Retina (tissue), 1 donor: ENCODE data around the gene ITGB1.
A peak's percentile ranks its signal among the peaks of the same experiment; 100 is the strongest.

ENCODE experiments used
- DNase-seq: peaks from one replicate; pipeline ENCODE4 v3.0.0-alpha.2; 2016

Gene ITGB1

DNA sequence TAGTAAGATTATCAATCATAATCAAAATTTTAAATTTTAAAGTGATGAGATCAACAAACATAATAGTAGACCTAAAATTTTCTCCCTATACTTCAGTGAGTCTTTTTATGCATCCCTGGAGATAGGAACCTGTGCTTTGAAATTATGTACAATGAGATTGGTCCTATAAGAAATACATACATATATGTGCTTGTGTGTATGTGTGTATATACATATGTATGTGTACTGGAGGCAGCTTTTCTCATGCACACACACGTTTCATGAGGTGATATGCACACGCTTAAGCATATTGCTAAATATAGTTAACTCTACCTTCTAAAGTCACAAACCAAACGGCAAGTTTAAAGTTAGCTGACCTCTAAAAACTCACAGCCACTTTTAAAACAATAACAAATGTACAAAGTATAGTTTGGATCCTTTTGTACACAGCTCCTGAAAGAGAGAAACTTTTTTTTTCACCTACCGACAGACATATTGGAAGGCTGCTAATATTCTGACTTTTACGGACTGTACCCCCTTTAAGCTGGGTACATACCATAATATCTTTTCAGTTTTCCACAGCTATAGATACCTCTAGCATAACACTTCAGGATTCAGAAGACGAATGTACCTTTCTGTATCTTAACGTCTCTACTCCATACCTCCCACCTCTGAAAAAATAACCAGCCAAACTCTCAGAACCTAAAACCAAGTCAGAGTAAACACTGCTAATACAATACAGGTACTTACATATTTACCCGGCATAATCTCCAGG lies 3.3 kb downstream of the ITGB1 start:
- DNase-seq = no peak

DNA sequence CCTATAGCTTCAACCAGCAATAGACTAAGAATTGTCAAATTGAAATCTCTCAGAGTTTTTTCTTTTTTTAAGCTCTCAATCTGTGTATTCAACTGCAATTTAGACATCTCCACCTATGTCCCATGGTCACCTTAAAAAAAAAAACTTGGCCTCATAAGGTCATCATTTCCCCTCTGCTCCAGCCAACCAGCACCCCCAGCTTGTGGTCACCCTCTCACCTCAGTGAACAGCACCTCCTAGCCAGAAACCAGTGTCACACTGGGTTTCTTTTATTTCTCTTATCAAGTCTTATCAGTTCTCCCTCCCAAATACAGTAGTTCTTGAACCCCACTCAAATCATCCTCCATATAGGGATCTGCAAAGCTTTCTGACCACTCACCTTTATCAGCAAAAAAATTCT lies 4.0 kb downstream of the ITGB1 start:
- DNase-seq = no peak

DNA sequence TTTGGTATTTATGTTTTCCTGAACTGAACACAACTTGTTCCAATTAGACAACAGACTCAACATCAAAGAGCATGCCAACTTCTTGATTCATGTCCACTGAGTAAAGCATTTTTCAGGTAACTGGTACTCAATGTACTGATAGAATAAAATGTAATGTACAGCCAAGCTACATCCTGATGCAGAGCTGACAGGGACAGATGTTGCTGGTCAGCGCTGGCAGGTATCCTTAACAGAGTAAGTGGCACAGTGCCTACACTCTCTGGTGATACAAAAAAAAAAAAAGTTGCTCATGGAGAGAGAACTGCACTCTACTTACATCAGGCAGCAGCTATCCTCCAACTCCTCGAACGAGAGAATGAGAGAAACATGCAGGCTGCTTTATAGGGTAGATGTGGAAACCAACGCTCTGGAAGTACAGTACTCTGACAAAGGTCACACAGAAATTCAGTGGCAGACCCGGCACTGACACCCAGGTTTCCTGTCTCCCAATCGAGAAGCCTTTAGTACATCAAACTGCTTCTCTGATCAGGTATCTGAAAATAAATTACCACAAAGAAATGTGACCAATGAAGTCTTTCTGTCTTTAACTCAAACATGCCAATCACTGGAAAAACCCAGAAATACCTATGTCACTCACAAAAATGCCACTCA lies 4.6 kb downstream of the ITGB1 start:
- no peak for DNase-seq

DNA sequence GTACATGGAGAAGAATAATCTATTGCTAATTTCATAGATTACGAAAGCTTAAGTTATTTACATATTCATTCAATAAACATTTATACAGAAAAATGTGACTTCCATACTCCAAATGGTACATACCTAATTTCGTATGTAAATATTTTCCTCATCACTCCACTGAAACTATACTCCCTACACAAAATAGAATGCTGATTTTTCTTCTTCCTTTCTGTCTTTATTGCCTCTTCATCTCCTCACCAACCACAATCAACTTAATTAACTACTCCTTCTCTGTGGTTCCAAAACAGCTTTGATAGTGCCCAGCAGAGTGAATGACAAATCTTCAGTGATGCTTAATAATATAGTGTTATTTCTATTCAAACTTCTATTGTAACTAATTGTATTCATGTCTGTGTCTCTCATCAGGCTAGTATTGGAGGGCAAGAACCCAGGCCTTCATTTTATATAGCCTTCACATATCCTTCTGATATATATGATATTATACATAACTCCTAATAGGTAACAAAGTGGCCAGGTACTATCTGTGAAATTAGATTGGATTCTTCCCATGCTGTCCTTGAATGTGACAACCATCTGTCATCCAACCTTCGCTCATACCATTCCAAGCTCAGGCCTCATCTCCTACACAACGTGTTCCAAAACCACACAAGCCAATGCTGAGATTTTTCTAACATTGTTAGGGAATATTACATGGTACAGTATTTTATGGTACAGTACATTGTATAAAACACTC lies 5.3 kb downstream of the ITGB1 start:
- no peak for DNase-seq

DNA sequence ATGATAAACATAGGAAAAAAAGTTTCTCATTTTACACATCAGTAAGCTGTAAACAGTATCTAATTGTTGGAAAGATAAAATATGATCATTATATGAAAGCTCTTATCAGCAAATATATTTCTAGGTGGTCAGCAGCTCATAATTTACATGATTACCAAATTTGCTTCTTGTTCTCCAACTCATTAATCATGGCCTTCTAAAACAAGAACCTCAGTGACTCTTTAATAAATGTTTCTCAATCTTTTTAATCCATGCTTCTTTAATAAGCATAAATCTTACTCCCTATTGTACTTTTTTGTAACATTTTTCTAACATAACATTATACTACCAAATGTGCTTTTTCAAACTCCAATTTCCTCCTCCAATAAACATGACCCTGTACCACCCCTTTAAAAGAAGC lies 5.9 kb downstream of the ITGB1 start:
- DNase-seq = no peak

DNA sequence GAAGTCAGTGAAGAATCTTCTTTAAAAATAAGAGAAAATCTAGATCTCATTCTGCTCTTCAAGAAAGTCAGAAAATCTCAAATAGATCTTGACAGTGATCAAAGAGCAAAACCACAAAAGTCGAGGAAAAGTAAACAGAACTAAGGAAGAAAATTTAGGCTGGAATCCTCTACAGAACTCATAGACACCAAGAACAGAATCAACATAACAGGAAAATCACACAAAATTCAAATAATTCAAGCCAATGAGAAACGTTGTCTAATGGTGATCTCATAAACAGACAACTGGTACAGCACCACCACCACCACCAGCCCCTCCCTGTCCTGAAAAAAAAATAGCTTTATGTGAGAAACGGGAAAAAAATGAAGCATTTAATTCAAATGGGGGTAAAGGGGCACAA lies 6.9 kb downstream of the ITGB1 start:
- no peak for DNase-seq

DNA sequence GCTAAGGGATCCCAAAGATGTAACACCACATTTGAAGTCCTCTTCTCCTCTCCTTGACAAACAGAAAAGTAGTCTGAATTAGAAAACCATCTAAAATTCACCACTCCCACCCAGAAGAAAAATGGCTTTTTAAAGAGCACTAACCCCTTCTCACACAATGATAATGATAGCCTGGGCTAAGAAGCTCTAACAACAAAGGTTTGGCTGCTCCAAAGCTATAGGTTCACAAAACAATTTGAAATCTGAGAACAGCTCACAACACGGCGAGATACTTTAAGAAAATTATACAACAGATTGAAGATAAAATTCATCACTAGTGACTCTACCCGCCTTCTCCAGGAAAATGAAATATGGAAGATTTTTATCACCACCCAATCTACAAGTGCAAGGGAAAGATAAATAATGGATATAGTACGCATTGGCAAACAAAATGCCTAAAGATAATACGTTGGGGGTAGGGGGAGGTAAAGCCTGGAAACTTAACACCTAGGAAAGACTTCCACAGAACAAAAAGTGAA lies 7.4 kb downstream of the ITGB1 start:
- DNase-seq = no peak

DNA sequence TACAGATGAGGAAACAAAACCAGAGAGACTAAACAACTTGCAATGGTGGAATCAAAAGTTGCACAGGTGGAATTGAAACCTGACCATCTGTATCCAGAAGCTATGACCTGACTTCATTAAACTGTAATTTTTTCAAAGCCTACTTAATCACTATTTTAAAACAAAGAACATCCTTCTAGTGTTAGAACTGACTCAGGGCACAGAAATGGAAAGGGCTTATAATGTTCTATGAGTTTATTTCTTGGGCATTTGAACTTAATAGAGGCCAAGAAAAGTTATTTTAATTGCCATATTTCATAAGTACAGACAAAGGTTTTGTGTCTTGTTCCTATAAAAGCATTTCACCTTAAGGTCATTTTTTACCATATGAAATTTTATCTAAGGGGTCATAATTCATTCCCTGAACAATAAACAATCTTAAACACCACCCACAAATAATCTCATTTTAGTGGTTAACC lies 8.8 kb downstream of the ITGB1 start:
- no peak for DNase-seq

DNA sequence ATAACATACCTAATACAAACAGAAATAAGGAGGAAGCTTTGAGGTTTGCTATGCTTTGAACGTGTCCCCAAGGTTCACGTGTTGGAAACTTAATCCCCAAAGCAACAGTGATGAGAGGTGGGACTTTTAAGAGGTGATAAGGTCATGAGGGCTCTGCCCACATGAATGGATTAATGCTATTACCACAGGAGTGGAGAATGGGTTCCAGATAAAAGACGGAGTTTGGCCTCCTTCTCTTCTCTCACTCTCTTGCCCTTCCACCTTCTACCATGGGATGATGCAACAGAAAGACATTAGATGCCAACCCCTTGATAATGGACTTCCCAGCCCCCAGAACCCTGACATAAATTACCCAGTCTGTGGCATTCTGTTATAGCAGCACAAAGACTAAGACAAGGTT lies 9.6 kb downstream of the ITGB1 start:
- no peak for DNase-seq

DNA sequence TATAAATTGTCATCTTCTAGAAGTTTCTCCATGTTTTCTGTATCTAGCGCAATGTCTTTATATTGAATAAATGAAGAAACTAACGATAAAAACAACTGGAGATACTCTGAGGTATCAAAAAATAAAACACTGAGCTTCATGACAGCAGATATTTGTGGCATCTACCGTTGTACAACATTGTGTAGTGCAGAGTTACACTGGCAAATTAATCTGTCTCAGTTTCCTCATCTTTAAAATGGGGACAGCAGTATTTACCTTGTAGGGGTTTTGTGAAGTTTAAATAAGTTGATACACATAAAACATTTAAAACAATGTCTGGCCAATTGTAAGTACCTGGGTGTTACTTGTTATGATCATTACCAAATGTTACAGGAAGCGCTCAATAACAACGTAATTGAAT lies 10.4 kb downstream of the ITGB1 start:
- no peak for DNase-seq

DNA sequence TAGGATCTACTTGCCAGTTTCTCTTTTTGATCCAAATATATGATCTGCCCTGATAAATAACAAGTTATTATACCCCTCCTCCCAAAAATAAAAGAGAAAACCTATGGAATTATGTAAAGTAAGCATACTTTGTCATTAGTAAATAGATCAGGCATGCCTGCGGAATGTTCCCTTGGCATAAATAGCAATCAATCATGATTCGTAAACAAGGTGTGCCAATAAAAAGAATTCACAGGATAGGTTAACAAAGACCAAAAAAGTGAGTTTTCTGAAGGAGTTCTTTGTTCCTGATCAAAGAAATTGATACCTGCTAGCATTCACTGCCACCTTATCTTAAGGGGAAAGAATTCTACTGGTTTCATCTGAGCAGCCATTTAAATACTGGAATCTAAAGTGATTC lies 11.9 kb downstream of the ITGB1 start:
- no peak for DNase-seq

DNA sequence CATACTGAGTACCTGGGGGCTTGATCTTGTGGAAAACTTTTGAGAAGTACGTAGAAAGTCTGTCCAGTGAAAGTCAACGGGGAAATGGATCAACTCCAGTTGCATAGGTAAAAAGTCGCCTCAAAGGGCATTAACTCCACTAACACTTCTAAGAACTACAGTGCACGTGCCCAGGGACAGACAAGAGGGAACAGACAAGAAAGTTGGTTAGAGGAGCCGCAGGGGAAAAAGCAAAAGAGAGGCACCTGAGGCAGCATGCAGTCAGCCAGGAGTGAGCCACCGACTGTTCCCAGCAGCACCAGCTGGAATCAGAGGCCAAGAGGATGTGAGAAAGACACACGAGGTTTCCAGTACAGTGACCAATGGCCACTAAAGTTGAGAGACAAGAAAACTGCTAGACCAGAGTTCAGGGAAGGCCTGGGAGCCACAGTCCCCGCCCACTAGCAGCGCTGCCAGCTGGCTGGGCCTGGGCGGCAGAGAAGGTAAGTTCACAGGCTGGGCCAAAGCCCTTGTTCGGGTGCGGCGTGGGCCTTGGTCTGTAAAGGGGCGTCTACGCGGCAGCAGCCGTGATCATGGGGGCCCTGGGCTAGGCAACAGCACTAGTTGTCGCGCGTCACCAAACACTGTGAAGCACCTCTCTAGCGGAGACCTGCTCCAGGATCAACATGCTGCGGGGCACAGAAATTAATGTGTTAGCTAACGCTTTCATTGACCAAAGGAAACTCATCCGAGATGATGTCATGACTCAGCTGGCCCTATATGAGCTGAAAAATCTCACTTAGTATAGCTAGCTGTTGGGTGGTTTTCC lies 14.0 kb downstream of the ITGB1 start:
- no peak for DNase-seq

DNA sequence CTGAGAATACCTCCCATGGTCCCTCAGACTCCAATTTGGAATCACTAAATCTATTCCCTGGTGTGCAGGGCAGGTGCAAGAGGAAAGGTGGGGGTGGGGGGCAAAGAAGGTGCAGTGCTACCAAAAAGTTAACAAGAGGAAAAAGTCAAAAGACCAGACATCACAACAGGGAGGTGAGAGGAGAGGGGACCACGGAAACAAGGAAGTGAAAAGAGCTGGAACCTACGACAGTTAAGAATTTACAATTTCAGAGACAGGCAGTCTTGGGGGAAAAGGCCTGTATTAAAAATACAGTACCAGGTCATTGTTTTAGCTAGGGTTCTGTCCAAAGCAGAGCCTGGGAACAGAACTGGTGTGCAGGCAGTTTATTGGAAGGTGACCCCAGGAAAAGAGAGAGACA lies 14.6 kb downstream of the ITGB1 start:
- DNase-seq = no peak

DNA sequence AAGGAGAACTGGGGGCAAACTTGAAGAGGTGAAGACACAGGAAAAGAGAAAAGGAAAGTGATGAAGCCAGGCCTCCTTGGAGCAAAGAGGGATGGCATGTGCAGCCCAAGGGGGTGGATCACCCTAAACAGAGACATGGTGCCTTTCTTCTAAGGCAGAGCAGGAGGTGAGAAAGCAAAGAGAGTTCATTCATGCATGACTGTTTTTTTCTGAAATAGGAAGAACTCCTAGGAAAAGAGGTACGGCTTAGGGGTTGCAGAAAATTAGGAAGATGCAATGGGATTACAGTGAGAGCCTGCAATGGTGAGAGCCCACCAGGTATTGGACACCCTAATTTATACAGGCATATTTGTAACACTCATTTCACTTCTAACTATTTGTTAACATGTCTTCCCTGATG lies 15.9 kb downstream of the ITGB1 start:
- no peak for DNase-seq

DNA sequence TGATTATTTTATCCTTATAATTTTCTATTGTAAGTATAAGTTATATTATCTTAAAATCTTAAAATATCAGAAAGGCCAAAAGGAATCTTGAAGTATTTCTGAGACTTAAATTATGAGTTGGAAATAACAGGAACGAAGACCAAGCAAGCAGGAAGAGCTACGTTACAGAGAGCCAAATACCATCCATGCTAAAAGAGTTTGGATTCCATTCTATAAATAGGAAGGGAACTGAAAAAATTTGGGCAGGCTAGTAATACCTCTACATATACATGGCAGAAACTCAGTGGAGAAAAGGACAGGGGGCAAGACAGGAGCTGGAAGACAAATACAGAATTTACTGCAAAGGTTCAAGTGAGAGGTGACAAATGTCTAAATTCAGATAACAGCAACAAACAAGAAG lies 16.7 kb downstream of the ITGB1 start:
- no peak for DNase-seq

DNA sequence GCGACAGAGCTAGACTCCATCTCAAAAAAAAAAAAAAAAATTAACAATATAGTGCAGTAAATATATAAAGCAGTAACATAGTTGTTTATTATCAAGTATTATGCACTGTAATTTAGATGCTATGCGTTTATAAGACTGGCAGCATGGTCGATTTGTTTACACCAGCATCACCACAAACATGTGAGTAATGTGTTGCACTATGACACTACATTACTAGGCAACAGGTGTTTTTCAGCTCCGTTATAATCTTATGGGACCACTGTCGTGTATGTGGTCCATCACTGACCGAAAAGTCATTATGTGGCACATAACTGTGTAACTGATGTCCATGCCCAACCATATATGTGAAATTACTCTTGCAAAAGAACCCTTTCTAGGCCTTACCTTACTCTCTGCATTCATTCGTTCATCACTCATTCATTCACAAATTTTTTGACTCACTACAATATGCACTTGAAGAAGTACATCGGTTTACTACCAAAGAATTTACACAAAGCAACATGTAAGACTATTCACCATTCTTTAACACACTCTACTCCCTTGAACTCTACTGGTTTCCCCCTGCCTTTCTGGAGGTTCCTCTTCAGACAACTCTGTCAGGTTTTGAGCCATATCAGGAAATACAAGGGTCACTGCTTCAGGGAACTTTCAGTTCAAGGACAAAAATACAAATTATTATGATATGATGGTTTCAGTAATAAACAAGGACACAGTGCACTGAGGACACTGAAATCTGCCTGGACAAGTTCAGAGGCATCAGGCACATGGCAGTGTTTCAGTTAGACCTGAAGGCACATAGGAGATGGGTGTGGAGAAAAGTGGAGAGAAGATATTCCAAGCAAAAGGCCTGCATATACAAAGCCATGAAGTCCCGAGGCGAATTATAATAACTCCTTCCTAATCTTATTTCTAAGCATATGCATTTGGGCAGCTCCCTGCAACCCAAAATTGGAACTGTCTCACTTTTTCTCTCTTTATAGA lies 17.4 kb downstream of the ITGB1 start:
- no peak for DNase-seq

DNA sequence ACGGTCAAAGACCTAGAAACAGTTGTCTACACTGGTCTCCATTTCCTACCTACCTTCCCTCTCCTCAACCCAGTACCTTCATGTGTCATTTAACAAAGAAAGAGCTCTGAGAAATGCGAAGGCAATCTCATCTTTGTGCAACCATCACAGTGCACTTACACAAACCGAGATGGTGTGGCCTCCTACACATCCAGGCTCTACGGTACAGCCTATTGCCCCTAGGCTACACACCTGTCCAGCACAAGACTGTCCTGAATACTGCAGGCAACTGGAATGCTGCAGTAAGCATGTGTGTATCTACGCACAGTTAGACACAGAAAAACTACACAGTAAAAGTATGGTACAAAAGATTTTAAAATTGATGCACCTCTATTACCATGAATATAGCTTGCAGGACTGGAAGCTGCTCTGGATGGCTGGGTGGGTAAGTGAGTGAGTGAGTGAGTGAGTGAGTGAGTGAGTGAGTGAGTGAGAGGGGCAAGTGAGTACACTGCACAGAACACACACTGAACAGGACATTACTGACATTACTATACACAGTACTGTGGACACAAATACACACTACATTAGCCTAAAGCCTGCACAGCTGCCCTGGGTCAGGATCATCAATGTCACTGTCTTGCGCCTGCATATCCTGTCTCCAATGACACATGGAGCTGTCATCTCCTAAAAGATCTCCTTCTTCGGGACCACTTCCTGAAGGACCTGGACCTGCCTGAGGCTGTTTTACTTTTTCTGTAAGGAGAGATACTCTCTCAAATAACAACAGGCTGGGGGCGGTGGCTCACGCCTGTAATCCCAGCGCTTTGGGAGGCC lies 18.5 kb downstream of the ITGB1 start:
- DNase-seq = no peak

DNA sequence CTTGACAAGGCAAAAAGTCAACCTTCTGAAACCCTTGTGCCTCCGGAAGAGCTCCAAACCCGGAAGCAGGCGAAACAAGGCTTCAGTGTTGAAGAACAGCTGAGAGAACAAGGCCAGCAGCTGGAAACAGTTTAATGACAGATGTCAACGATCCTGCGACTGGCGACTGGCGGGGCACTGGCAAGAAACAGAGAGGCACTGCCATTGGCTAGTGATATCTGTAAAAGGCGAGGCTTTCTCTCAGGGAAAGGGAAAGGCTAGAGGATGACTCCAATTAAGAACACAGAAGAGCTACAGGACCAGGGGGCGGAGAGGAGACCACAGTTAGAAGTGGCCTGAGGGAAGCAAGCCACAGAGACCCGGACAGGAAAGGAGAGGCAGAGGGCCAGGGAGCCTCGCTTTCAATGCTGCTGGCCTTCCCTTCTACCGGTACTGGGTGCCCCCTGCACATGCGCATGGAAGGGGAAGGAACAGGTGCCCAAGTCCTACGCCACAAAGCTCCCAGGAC lies 19.4 kb downstream of the ITGB1 start:
- DNase-seq = peak; percentile 39

DNA sequence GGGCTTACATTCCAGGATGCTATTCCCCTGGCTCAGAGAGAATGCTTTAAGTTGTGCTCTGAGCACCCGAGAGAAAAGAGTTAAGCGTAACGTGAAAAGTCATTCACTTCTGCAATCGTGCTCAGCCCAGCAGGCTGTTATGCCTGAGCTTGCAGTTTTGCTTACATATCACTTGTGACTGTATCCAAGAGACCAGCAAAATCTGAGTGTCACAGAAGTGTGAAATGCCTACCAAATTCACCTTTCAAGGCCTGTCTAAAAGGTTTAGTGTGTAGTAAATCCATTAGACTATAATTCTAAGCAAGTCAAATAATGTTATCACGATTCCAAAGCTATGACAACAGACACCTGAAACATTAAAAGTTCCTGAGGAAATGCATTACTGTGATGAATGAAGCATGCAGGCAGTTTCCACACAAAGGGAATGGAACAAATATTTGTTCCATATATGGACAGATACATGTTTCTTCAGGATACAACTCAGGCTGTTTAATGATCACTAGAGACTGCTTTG lies 20.1 kb downstream of the ITGB1 start:
- no peak for DNase-seq

DNA sequence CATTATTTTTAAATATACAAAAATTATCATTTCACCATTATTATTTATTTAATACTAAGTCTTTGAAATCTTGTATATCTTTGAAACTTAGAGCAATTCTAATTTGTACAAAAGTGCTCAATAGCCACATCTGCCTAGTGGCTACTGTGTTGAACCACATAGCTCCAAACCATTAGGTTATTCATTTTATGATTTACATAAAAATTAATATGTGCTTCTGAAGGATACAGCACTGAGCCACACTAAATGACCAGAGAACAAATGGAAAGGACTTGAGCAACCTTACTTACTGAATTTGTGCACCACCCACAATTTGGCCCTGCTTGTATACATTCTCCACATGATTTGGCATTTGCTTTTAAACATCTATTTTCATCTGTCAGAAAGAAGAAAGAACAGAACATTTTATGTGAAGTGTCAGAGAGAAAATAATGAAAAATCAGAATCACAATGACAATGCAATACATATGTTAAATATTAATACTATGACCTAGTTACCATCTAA lies 25.8 kb downstream of the ITGB1 start:
- no peak for DNase-seq
